HTR-8/SVneo (cell line): ENCODE results near the gene TMEM131L.
"Not testable (repeated sequence)": the region's sequence is repeated elsewhere in the genome, so short reads cannot be mapped to it uniquely, and the experiment has no call there.

ENCODE experiments used
- DNase-seq: peaks from one replicate; pipeline ENCODE4 v3.0.0; 2011; ENCODE audit warnings: low spot score, mixed read lengths; ENCODE audit not compliant: insufficient read length
- FAIRE-seq: peaks from 2 replicates; lab custom pipeline; 2011; peaks lifted over from hg19 to GRCh38; lab: Jason Lieb, UNC

TMEM131L gene

GRCh38 chr4:153440475-153440874 is 25.7 kb upstream of the TMEM131L start:
- FAIRE-seq, result no peak
- no peak for DNase-seq

- no peak for FAIRE-seq
These were observed 18.8 kb upstream of the TMEM131L start for GRCh38 chr4:153447175-153447905.

DNA sequence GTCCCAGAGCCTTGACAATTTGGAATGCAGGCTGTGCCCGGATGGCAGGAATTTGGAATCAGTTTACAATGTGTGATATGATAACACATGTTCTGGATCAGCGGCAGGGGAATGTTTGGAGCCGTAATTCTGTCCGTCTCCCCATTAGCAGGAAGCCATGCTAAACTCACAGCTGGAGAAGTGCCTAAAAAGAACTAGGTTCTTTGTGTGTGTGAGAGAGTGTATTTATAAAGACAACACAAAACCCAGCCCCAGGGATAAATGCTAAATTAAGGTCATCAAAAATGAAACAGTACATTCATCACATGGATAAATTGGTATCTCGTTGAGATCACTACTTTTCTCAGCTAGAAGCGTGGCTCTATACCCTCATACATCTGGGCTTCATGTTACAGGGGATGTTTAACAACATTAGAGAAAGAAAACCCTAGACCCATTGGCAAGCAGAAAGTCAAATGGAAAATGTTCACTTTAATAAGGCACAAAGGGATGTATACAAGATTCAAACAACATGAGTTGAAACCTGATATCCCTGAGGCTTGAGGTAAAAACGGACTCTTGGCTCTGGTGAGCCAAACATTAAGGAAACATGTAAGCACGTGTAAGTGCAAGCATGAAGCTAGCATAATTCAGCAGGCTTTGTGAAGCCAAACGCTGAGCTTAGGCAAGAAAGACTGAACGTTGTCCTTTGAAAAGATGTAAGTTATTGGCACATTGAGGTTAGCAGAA is 18.0 kb upstream of the TMEM131L start:
- no peak for DNase-seq
- FAIRE-seq, result no peak

More at GRCh38 chr4:153447175-153447905, 18.8 kb upstream of the TMEM131L start:
- no peak for DNase-seq

DNA sequence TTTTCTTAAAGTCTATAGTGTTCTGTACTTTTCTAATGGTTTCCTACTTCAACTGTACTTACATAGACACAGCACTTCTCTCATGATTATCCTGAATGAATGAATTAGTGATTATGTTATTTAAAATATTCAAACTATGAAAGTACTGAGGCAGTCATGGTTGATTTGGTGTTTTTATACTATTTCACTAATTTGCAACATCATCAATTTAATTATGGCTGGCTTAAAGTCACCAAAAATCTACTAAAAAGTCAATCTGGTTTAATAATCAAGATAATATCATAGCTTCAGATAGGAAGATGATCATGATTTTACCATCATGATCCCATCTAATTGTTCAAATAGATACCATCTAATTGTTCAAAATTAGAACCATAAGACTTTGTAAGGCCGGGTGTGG is 16.8 kb upstream of the TMEM131L start:
- DNase-seq (no peak), FAIRE-seq (no peak)

GRCh38 chr4:153450544-153450917 is 15.6 kb upstream of the TMEM131L start:
- DNase-seq, result no peak
- FAIRE-seq, result no peak

GRCh38 chr4:153451145-153451544 is 15.0 kb upstream of the TMEM131L start:
- FAIRE-seq, DNase-seq: not testable (repeated sequence)

- DNase-seq, result no peak
These were observed 14.1 kb upstream of the TMEM131L start for GRCh38 chr4:153451911-153452657.

GRCh38 chr4:153452658-153453378 is 13.3 kb upstream of the TMEM131L start:
- FAIRE-seq, result no peak
- no peak for DNase-seq

More at GRCh38 chr4:153451911-153452657, 14.1 kb upstream of the TMEM131L start:
- FAIRE-seq, result no peak

- FAIRE-seq (no peak), DNase-seq (no peak)
These were observed 12.8 kb upstream of the TMEM131L start for GRCh38 chr4:153453402-153453801.

GRCh38 chr4:153458969-153459368 is 7.2 kb upstream of the TMEM131L start:
- FAIRE-seq, result no peak
- no peak for DNase-seq

DNA sequence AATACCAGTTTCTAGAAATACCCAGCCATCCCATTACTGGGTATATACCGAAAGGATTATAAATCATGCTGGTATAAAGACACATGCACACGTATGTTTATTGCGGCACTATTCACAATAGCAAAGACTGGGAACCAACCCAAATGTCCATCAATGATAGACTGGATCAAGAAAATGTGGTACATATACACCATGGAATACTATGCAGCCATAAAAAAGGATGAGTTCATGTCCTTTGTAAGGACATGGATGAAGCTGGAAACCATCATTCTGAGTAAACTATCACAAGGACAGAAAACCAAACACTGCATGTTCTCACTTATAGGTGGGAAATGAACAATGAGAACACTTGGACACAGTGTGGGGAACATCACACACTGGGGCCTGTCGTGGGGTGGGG is 4.6 kb upstream of the TMEM131L start:
- DNase-seq, FAIRE-seq: not testable (repeated sequence)

DNA sequence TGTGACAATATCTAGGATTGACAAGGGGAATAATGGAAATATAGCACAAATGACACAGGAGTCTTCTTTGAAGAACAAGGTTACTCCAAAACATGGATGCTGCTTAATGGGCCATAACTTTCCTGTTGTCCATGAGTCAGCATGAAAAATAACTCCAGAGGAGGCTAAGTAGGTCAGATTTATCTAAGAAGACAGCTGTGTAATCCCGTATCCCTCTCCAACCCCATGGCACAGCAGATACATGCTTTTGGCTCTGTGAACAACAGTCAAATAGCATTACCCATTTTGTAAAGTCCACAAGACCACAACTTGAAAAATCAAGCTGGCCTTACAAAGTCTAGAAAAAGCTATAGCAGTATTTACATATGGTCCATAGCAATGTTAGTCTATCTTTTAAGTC is 2.1 kb upstream of the TMEM131L start:
- FAIRE-seq, result no peak
- no peak for DNase-seq

GRCh38 chr4:153465140-153465539 is 1.0 kb upstream of the TMEM131L start:
- DNase-seq, result no peak
- no peak for FAIRE-seq

DNA sequence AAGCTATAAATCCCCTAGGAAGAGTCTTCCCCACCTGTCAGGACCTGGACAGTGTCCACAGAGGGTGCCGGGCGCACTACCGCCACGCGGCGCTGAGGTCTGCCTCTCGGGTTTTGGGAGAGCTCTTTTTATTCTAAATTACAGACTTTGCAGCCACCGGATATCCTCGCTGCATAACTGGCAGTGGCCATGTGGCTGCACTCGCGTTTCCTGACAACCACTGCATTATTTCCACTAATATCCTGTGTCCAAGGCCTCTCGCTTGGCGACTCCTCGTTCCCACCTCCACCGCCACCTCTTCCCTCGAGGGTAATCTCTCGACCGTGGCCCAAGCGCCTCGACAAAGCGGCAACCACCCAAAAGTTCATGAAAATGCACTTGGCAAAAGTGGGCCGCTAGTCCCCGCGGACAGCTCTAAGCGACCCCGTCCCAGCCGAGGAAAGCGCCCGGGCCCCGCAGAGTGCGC is 512 bp upstream of the TMEM131L start:
- no peak for FAIRE-seq
- peak; percentile 57 for DNase-seq

- DNase-seq (peak; percentile 14), FAIRE-seq (peak; percentile 46)
These were observed 1.1 kb downstream of the TMEM131L start for GRCh38 chr4:153466949-153467896.

DNA sequence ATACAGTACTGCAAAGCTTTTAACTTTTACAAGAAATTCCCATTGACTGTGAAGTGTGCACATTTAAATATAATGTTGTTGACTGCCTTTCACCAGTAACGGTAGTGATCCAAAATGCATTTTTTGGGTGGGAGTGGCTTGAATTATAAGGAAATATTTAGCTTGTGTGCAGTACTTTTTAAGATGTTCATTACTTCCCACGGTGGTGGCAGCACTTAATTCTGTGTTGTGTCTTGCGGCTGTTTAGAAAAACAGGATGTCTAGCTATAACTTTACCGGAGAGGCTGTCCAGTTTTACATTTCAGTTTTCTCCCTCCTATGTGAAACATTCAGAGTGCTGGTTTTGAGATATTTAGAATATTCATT is 1.7 kb downstream of the TMEM131L start:
- FAIRE-seq (no peak), DNase-seq (no peak)

GRCh38 chr4:153468587-153468986 is 2.4 kb downstream of the TMEM131L start:
- DNase-seq, result no peak
- no peak for FAIRE-seq

GRCh38 chr4:153469031-153469430 is 2.9 kb downstream of the TMEM131L start:
- FAIRE-seq (no peak), DNase-seq (no peak)

DNA sequence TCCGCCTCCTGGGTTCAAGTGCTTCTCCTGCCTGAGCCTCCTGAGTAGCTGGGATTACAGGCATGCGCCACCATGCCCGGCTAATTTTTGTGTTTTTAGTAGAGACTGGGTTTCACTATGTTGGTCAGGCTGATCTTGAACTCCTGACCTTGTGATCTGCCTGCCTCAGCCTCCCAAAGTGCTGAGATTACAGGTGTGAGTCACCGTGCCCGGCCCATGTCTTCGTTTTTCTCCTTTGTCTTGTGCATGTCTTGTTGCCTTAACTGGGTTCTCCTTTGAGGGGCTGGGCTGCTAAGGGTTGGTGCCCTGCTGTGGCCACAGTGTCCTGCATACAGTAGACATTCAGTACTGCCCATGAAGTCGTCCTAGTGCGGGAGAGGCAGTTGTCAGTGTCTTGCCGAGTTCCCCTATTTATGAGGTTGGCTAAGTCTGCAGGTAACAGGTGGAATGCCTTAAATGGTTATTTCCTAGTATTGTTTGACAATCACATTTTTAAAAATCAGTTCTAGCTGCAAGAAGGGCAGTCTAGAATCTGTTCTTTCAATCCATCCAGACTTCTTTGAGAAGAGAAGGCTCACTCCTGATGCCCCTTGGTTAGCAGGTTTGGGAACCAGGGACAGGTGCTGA is 5.0 kb downstream of the TMEM131L start:
- not testable (repeated sequence) for FAIRE-seq, DNase-seq
